ENCODE measurements around the gene LRRC71.

DNA sequence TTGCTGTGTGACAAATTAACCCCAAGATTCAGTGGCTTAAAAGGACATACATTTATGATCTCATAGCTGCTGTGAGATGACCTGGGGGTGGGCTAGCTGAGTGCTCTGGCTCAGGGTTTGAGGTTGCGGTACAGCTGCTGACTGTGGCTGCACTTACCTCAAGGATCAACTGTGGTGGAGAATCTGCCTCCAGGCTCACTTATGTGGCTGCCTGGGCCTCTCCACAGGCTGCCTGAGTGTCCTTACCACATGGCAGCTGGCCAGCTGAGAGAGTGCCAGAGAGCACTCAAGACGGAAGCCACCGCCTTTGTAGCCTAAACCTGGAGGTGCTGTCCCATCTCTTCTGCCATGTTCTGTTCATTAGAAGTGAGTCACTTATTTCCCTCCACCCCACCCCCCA is 5.7 kb downstream of the LRRC71 start:
- TF ChIP-seq, protein P1, sequence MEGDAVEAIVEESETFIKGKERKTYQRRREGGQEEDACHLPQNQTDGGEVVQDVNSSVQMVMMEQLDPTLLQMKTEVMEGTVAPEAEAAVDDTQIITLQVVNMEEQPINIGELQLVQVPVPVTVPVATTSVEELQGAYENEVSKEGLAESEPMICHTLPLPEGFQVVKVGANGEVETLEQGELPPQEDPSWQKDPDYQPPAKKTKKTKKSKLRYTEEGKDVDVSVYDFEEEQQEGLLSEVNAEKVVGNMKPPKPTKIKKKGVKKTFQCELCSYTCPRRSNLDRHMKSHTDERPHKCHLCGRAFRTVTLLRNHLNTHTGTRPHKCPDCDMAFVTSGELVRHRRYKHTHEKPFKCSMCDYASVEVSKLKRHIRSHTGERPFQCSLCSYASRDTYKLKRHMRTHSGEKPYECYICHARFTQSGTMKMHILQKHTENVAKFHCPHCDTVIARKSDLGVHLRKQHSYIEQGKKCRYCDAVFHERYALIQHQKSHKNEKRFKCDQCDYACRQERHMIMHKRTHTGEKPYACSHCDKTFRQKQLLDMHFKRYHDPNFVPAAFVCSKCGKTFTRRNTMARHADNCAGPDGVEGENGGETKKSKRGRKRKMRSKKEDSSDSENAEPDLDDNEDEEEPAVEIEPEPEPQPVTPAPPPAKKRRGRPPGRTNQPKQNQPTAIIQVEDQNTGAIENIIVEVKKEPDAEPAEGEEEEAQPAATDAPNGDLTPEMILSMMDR (IDR thresholded peaks at IDR 0.05): no peak
- no peak for TF ChIP-seq POLR2A (IDR thresholded peaks at IDR 0.05)

Data from testis (tissue), 2 donors.